ENCODE data around the gene TMEM144.
"Not testable (repeated sequence)": the region's sequence is repeated elsewhere in the genome, so short reads cannot be mapped to it uniquely, and the experiment has no call there.

Gene TMEM144

DNA sequence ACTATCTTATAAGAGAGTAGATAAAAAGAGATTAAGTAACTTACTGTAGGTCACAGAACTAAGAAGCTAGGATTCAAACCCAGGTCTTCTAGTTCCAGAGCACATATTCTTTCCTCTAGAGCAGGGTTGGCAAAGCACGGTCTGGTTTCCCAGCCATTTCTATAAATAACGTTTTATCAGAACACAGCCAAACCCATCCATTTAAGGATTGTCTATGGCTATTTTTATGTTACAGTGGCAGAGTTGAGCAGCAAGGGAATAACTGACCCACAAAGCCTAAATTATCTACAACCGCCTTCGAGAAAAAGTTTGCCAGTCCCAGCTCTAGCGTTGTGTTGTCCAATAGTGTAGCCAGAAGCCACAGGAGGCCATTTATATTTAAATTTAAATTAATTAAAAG, 7.5 kb downstream of the TMEM144 start:
- H3K27ac ChIP-seq: no peak overlapping the region
- TF ChIP-seq CTCF (conservative IDR thresholded peaks at IDR 0.05): no peak

- H3K27ac ChIP-seq: no peak overlapping the region
- TF ChIP-seq CTCF (conservative IDR thresholded peaks at IDR 0.05): no peak
These were observed 9.3 kb downstream of the TMEM144 start for GRCh38 chr4:158219623-158220022.

- peak overlapping the region; percentile 2; the same call in 1 of the 2 replicates for H3K27ac ChIP-seq
These were observed 14.0 kb downstream of the TMEM144 start for GRCh38 chr4:158224318-158224717.

DNA sequence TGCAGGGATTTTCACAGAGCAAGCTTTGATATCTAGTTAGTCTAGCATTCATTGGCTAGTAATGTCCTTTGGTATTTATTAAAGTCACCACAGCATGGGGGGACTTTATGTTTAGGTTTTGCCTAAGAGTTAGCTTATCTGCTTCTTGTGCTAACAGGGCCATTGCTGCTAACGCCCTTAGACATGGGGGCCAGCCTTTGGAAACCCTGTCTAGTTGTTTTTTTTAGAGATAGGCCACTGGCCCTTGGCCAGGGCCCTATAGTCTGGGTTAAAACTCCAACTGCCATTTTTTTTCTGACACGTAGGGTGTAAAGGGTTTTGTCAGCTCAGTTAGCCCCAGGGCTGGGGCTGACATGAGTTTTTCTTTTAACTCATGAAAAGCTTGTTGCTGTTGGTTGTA, 14.7 kb downstream of the TMEM144 start:
- not testable (repeated sequence) for H3K27ac ChIP-seq

GRCh38 chr4:158227880-158228279, 17.6 kb downstream of the TMEM144 start:
- H3K27ac ChIP-seq: not testable (repeated sequence)

DNA sequence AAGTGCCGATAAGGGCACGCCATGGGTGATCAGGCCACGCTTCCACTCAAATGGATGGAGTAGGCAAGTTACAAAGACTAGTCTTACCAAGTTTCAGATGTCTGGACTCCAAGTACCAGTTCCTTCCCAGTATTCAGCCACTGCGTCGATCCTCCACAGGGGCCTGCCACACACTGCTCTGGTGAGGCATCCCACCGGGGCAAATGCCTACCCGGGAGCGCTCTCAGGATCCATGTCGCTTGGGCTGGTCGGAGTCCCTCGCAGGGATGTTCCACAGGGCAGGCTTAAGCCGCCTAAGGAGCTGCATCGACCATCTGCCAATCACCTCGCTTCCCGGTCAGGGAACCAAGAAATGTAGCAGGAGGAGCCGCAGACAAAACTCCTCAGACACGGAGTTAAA, 18.1 kb downstream of the TMEM144 start:
- H3K27ac ChIP-seq: not testable (repeated sequence)

DNA sequence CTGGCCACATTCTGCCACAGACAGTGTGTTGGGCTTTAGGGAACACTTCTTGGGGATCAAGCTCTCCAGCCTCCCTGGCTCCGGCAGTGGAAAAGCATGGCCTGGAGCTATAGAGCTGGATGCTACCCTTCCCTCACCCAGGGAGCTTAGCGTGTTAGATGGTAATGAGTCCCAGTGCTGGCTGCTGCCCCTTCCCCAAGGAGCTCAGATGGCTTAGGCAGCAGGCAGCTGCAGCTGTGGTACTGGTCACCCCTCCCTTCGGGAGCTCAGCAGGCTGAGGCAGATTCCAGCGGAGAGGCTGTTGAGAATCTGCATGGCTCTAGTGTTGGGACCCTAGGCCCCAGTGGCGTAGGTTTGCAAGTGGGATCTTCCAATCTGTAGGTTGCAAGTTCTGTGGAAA, 19.5 kb downstream of the TMEM144 start:
- H3K27ac ChIP-seq: no peak overlapping the region
- no peak for TF ChIP-seq CTCF (conservative IDR thresholded peaks at IDR 0.05)

DNA sequence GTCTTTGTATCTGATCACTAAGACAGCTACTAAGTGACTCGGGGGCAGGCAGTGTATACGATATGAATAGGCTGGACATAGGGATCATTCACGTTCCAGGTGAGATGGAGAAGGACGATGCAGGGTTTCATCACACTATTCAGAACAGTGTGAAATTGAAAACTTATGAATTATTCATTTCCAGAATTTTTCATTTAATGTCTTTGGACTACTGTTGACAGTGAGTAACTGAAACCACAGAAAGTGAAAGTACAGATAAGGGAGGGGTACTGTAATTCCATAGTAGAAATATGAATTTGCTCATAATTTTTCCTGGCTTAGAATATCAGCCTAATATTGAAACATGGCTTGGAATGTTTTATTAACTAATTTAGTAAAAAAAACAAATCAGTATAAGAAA, 24.4 kb downstream of the TMEM144 start:
- no peak for TF ChIP-seq CTCF (conservative IDR thresholded peaks at IDR 0.05)
- no peak overlapping the region for H3K27ac ChIP-seq

DNA sequence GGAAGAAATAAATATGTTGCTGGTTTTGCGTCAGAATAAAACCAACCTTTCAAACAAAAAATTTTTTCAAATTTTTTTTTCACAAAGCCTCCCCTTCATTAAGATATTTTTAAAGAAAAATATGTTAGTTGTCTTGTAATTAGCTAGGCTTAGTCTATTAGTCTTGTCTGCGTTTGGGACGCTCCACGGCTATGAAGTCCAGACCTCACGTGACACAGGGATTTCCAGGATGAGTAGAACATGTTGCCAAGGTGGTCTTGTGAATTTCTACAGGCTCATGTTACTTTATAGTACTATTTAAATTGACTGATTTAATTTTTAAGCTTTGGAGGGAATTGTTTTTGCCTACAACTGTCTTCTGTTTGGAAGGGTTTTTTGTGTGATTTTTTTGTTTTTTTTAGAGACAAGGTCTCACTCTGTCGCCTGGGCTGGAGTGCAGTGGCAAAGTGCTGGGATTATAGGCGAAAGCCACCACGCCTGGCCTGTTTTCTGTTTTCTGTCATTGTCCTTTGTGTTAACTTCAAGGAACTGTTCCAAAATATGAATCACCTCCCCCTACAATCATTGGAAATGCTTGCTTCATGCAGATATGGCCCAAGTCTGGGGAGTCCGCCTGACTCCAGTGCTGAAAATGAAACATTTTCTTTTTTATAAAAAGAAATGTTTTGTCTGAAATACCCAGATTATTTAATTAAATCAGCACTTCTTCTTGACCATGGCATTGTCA, 26.2 kb downstream of the TMEM144 start:
- no peak for TF ChIP-seq CTCF (conservative IDR thresholded peaks at IDR 0.05)
- no peak overlapping the region for H3K27ac ChIP-seq

DNA sequence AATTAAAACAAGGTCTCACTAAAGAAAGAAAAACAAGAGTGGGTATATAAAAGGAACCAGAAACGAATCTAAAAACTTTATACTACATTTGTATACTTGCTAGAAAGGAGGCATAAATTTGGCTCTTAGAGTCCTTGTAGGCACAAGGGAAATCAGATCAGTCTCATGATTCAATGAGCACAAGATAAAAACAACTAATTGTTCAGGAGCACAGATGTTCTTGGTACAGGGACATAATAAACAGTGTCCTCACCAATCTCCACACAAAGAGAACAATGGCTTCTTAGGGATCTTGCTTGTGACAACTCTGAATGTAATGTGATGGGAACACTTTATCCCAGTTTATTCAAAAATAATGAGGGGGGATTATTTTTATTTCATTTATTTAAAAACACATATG, 28.3 kb downstream of the TMEM144 start:
- H3K27ac ChIP-seq: no peak overlapping the region

More for the DNA sequence above, 28.3 kb downstream of the TMEM144 start:
- TF ChIP-seq CTCF (conservative IDR thresholded peaks at IDR 0.05): no peak

All from VCaP (cell line).